Neural cell (in vitro differentiated cells): ENCODE results near the gene TPST1. TPM values are rescaled to one million over a fixed set of nuclear protein-coding genes. Genes with fewer than 3 reads are reported as not detected.

ENCODE experiments used
- H2AFZ ChIP-seq: fragments of 200-600, 300-800 bp; sonication (generic), shearing (Covaris generic); 2 replicates; pipeline ENCODE4 v1.6.0; 2014; ENCODE audit warnings: low read depth, mild to moderate bottlenecking, antibody characterized with exemption, low read length, moderate library complexity
- H3F3A ChIP-seq: fragments of 200-600 bp; shearing (Covaris generic); 2 replicates; pipeline ENCODE4 v1.6.1; 2016; ENCODE audit warnings: mild to moderate bottlenecking, moderate library complexity, mixed read lengths, antibody characterized with exemption, low read length; ENCODE audit not compliant: insufficient read depth, poor library complexity, severe bottlenecking
- H3K27ac ChIP-seq: fragments of 200-600, 300-800 bp; sonication (generic), shearing (Covaris generic); 2 replicates; pipeline ENCODE4 v1.5.1; 2014; ENCODE audit warnings: mild to moderate bottlenecking, low read length, moderate library complexity
- H3K27me3 ChIP-seq: fragments of 300-800, 200-600 bp; sonication (generic), shearing (Covaris generic); 2 replicates; pipeline ENCODE4 v1.6.0; 2014; ENCODE audit warnings: mild to moderate bottlenecking, low read depth, low read length, moderate library complexity; ENCODE audit not compliant: insufficient read depth
- H3K36me3 ChIP-seq: fragments of 300-800, 200-600 bp; sonication (generic), shearing (Covaris generic); 2 replicates; pipeline ENCODE4 v1.5.1; 2014; ENCODE audit warnings: mild to moderate bottlenecking, antibody characterized with exemption, low read length, moderate library complexity; ENCODE audit not compliant: insufficient read depth
- H3K4me2 ChIP-seq: fragments of 300-800, 200-600 bp; sonication (generic), shearing (Covaris generic); 2 replicates; pipeline ENCODE4 v1.6.0; 2014; ENCODE audit warnings: mild to moderate bottlenecking, low read length
- H3K4me3 ChIP-seq: fragments of 300-800, 200-600 bp; sonication (generic), shearing (Covaris generic); 2 replicates; pipeline ENCODE4 v1.5.1; 2014; ENCODE audit warnings: mild to moderate bottlenecking, low read length, moderate library complexity
- H3K79me2 ChIP-seq: fragments of 200-600 bp; shearing (Covaris generic); replicated peaks from 2 replicates; pipeline ENCODE4 v1.6.0; 2014; ENCODE audit warnings: mild to moderate bottlenecking, low read length, moderate library complexity; ENCODE audit not compliant: insufficient read depth
- H3K9ac ChIP-seq: fragments of 300-800, 200-600 bp; sonication (generic), shearing (Covaris generic); 2 replicates; pipeline ENCODE4 v1.6.1; 2016; ENCODE audit warnings: mild to moderate bottlenecking, low read length, mixed read lengths
- H3K9me2 ChIP-seq: fragments of 200-600 bp; shearing (Covaris generic); 2 replicates; pipeline ENCODE4 v1.6.1; 2016; ENCODE audit warnings: mild to moderate bottlenecking, low read length, mixed read lengths; ENCODE audit not compliant: insufficient read depth
- H3K9me3 ChIP-seq: fragments of 200-600, 300-800 bp; sonication (generic), shearing (Covaris generic); 2 replicates; pipeline ENCODE4 v1.6.1; 2016; ENCODE audit warnings: mild to moderate bottlenecking, mixed run types, low read length, moderate library complexity, mixed read lengths
- H4K20me1 ChIP-seq: fragments of 200-600 bp; shearing (Covaris generic); 2 replicates; pipeline ENCODE4 v1.6.1; 2016; ENCODE audit warnings: mild to moderate bottlenecking, mixed run types; ENCODE audit not compliant: insufficient read depth
- CTCF ChIP-seq: fragments of 450-650 bp; IDR thresholded peaks from 2 replicates; pipeline ENCODE4 v1.5.1; 2014; ENCODE audit warnings: antibody characterized with exemption, mild to moderate bottlenecking, moderate library complexity; ENCODE audit not compliant: poor library complexity, severe bottlenecking
- EP300 ChIP-seq: fragments of 450-650 bp; conservative IDR thresholded peaks from 2 replicates; pipeline ENCODE4 v1.6.1; 2014; ENCODE audit warnings: antibody characterized with exemption, mild to moderate bottlenecking, moderate library complexity; ENCODE audit not compliant: poor library complexity, severe bottlenecking
- EZH2 ChIP-seq: fragments of 200-600, 300-800 bp; shearing (Covaris generic), sonication (generic); IDR thresholded peaks from 2 replicates; pipeline ENCODE4 v1.6.1; 2014; ENCODE audit warnings: antibody characterized with exemption, low read length, borderline replicate concordance, mild to moderate bottlenecking; ENCODE audit not compliant: insufficient read depth, poor library complexity, severe bottlenecking
- MXI1 ChIP-seq: fragments of 450-650 bp; conservative IDR thresholded peaks from 2 replicates; pipeline ENCODE4 v1.6.1; 2014; ENCODE audit warnings: antibody characterized with exemption, mild to moderate bottlenecking; ENCODE audit not compliant: poor library complexity, severe bottlenecking
- POLR2AphosphoS5 ChIP-seq: IDR thresholded peaks from 2 replicates; pipeline ENCODE4 v1.6.1; 2012
- RAD21 ChIP-seq: fragments of 450-650 bp; conservative IDR thresholded peaks from 2 replicates; pipeline ENCODE4 v1.6.1; 2014; ENCODE audit warnings: antibody characterized with exemption, mild to moderate bottlenecking, moderate library complexity
- REST ChIP-seq: IDR thresholded peaks from 2 replicates; pipeline ENCODE4 v1.6.1; 2012; ENCODE audit warnings: borderline replicate concordance
- SMC3 ChIP-seq: fragments of 450-650 bp; conservative IDR thresholded peaks from 2 replicates; pipeline ENCODE4 v1.6.1; 2014; ENCODE audit warnings: antibody characterized with exemption, mild to moderate bottlenecking, moderate library complexity; ENCODE audit not compliant: poor library complexity
- TAF1 ChIP-seq: IDR thresholded peaks from 2 replicates; pipeline ENCODE4 v1.6.1; 2012; ENCODE audit warnings: low read depth
- polyA plus RNA-seq: library from polyadenylated mRNA; depleted of rRNA; stranded (reverse); fragments of >200 nt; gene quantifications from 2 replicates; pipeline ENCODE4 v1.2.3, GENCODE V29; 2014

TPST1 gene
- polyA plus RNA-seq, 1 donor from 2014 or later, result 58.5 TPM

GRCh38 chr7:66207540-66207939 is 2.4 kb downstream of the TPST1 start:
- Histone ChIP-seq H3K9ac (no peak overlapping the region), H3K4me2 (peak overlapping the region; percentile 79), H3K9me2 (no peaks in the 10 kb centered on the region), H3K79me2 (peaks cover 47% of the 10 kb centered on the region), H3K9me3 (no peaks in the 10 kb centered on the region), H3K36me3 (no peaks in the 10 kb centered on the region), H3K4me3 (peak overlapping the region; percentile 98), H2AFZ (no peak overlapping the region), H3K27ac (no peak overlapping the region), H3F3A (peaks cover 6% of the 10 kb centered on the region), H3K27me3 (no peaks in the 10 kb centered on the region), H4K20me1 (no peaks in the 10 kb centered on the region)
- TF ChIP-seq POLR2AphosphoS5 (no peak), CTCF (no peak), EP300 (no peak), SMC3 (no peak), TAF1 (no peak)

GRCh38 chr7:66211429-66211828 is 6.3 kb downstream of the TPST1 start:
- no peak for TF ChIP-seq EP300
- no peak overlapping the region for H3K4me2 ChIP-seq
- no peaks in the 10 kb centered on the region for H3K27me3 ChIP-seq
- no peaks in the 10 kb centered on the region for H3F3A ChIP-seq
- H3K9me3 ChIP-seq, result no peaks in the 10 kb centered on the region
- H3K4me3 ChIP-seq, result no peak overlapping the region
- H4K20me1 ChIP-seq, result no peaks in the 10 kb centered on the region
- H3K79me2 ChIP-seq, result peaks cover 35% of the 10 kb centered on the region
- no peaks in the 10 kb centered on the region for H3K36me3 ChIP-seq
- H3K9me2 ChIP-seq, result no peaks in the 10 kb centered on the region
- no peak overlapping the region for H3K9ac ChIP-seq
- H3K27ac ChIP-seq, result no peak overlapping the region
- H2AFZ ChIP-seq, result no peak overlapping the region

GRCh38 chr7:66213637-66214036 is 8.5 kb downstream of the TPST1 start:
- no peaks in the 10 kb centered on the region for H3K27me3 ChIP-seq
- no peaks in the 10 kb centered on the region for H3K36me3 ChIP-seq
- H3K4me3 ChIP-seq, result no peak overlapping the region
- H3K4me2 ChIP-seq, result no peak overlapping the region
- no peak overlapping the region for H3K27ac ChIP-seq
- no peaks in the 10 kb centered on the region for H3K9me2 ChIP-seq
- no peaks in the 10 kb centered on the region for H3K9me3 ChIP-seq
- no peaks in the 10 kb centered on the region for H3F3A ChIP-seq
- no peaks in the 10 kb centered on the region for H4K20me1 ChIP-seq
- H3K79me2 ChIP-seq, result peaks cover 27% of the 10 kb centered on the region
- no peak overlapping the region for H2AFZ ChIP-seq
- H3K9ac ChIP-seq, result no peak overlapping the region
- TF ChIP-seq EZH2 (no peak), CTCF (no peak), MXI1 (no peak), EP300 (no peak), POLR2AphosphoS5 (no peak), SMC3 (no peak), RAD21 (no peak), TAF1 (no peak), REST (no peak)
